ENCODE measurements around the gene DNAH6. TPM values are rescaled to one million over a fixed set of nuclear protein-coding genes. Genes with fewer than 3 reads are reported as not detected.
"Not testable (repeated sequence)": the region's sequence is repeated elsewhere in the genome, so short reads cannot be mapped to it uniquely, and the experiment has no call there.

Gene DNAH6
- total RNA-seq, 2 experiments from 2014 or later: 1.1 to 1.3 TPM

- ATAC-seq (no peak), DNase-seq (no peak)
- Mint-ChIP-seq H3K36me3 (ENCODE audit: low read depth) (peaks cover 11% of the 10 kb centered on the region), H3K4me1 (peaks cover 2% of the 10 kb centered on the region), H3K4me3 (no peak overlapping the region), H3K9me3 (ENCODE audit: low read depth) (peaks cover 16% of the 10 kb centered on the region), H3K27ac (no peak overlapping the region), H3K27me3 (no peaks in the 10 kb centered on the region)
- POLR2A ChIA-PET: no interaction called here
- intact Hi-C loops (cut with DNase I, micrococcal nuclease): no loop called here
- CTCF ChIA-PET: no interaction called here
Measured at GRCh38 chr2:84766791-84767190, 250.5 kb downstream of the DNAH6 start.

DNA sequence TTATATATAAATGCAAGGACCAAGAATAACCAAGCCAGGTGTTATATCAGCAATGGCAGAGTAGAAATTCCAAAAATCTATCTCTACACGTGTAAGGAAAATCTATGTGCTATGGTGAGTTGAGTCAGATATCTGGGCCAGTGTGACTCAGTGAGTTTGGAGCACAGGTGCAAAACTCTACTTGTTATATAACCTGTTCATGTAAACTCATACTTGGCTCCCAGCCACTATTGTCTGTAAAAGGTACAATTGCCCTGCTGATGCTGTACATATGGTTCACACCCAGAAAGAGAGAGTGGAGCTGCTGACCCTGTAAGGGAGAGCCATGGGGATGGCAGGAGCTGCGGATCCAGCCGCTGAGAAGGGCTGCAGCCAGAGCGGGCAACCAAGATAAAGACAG lies 252.5 kb downstream of the DNAH6 start:
- DNase-seq (no peak), ATAC-seq (no peak)
- ChIA-PET CTCF (no interaction called here), POLR2A (no interaction called here)
- Mint-ChIP-seq H3K27ac (no peak overlapping the region), H3K27me3 (no peaks in the 10 kb centered on the region), H3K4me3 (no peak overlapping the region), H3K36me3 (ENCODE audit: low read depth) (peaks cover 13% of the 10 kb centered on the region), H3K4me1 (peaks cover 2% of the 10 kb centered on the region), H3K9me3 (ENCODE audit: low read depth) (peaks cover 25% of the 10 kb centered on the region)
- intact Hi-C loops (cut with DNase I, micrococcal nuclease): no loop called here

- ATAC-seq: no peak
- POLR2A ChIA-PET: no interaction called here
- H3K9me3 Mint-ChIP-seq (ENCODE audit: low read depth): peaks cover 38% of the 10 kb centered on the region
- CTCF ChIA-PET: no interaction called here
- H3K27ac Mint-ChIP-seq: no peak overlapping the region
- no peak overlapping the region for H3K4me3 Mint-ChIP-seq
- DNase-seq: no peak
- no peaks in the 10 kb centered on the region for H3K27me3 Mint-ChIP-seq
- peaks cover 2% of the 10 kb centered on the region for H3K4me1 Mint-ChIP-seq
- H3K36me3 Mint-ChIP-seq (ENCODE audit: low read depth): peaks cover 15% of the 10 kb centered on the region
- intact Hi-C loops (cut with DNase I, micrococcal nuclease): no loop called here
Measured at GRCh38 chr2:84770280-84770679, 254.0 kb downstream of the DNAH6 start.

- POLR2A ChIA-PET: no interaction called here
- intact Hi-C loops (cut with DNase I, micrococcal nuclease): no loop called here
- ATAC-seq (no peak), DNase-seq (no peak)
- no peaks in the 10 kb centered on the region for H3K27me3 Mint-ChIP-seq
- H3K27ac Mint-ChIP-seq: no peak overlapping the region
- H3K4me3 Mint-ChIP-seq: no peak overlapping the region
- peaks cover 2% of the 10 kb centered on the region for H3K4me1 Mint-ChIP-seq
- H3K36me3 Mint-ChIP-seq (ENCODE audit: low read depth): peaks cover 15% of the 10 kb centered on the region
- CTCF ChIA-PET: no interaction called here
- peaks cover 45% of the 10 kb centered on the region for H3K9me3 Mint-ChIP-seq (ENCODE audit: low read depth)
Measured at GRCh38 chr2:84771251-84771650, 255.0 kb downstream of the DNAH6 start.

DNA sequence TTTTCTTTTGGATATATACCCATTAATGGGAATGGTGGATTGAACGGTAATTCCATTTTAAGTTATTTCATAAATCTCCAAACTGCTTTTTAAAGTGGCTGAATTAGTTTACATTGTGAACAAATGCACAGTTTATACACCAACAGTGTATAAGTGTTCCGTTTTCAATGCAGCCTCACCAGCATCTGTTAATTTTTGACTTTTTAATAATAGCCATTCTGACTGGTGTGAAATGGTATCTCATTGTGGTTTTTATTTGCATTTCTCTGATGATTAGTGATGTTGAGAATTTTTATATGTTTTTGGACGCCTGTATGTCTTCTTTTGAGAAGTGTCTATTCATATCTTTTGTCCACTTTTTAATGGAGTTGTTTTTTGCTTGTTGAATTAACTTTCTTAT lies 257.3 kb downstream of the DNAH6 start:
- Mint-ChIP-seq H3K36me3 (ENCODE audit: low read depth) (peaks cover 16% of the 10 kb centered on the region), H3K9me3 (ENCODE audit: low read depth) (peaks cover 45% of the 10 kb centered on the region)
- H3K4me1 Mint-ChIP-seq; DNase-seq; intact Hi-C loops (cut with DNase I, micrococcal nuclease); CTCF ChIA-PET; ATAC-seq; H3K27ac Mint-ChIP-seq; H3K4me3 Mint-ChIP-seq; H3K27me3 Mint-ChIP-seq; POLR2A ChIA-PET: not testable (repeated sequence)

DNA sequence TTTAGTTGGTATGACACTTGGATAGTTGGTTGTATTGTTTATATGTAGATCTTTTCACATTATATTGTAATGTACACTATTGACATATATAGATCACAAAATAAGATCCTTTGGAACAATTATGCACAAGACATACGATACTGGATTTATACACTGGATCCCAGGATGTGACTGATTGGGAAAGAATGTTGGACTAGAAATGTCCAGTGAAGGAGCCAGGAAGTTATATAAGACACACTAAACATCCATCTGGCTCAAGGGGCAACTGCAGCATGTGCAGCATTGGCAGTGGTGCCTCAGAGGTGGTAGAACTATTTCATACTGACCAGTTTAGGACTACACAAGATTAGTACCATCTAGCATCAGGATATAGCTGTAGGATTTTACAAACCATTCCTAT lies 259.7 kb downstream of the DNAH6 start:
- Mint-ChIP-seq H3K27me3 (no peaks in the 10 kb centered on the region), H3K36me3 (ENCODE audit: low read depth) (peaks cover 19% of the 10 kb centered on the region)

GRCh38 chr2:84778911-84779690 lies 262.8 kb downstream of the DNAH6 start:
- CTCF ChIA-PET: interaction anchor here (0.5 to 2.5 kb wide), 3 partner anchors 38 to 147 kb away, joined by 3 to 8 read pairs (median 3); no protein-coding TSS in a partner anchor
- peaks cover 13% of the 10 kb centered on the region for H3K36me3 Mint-ChIP-seq (ENCODE audit: low read depth)

More for the DNA sequence above, 259.7 kb downstream of the DNAH6 start:
- H3K4me1 Mint-ChIP-seq: peaks cover 31% of the 10 kb centered on the region
- ATAC-seq (no peak), DNase-seq (no peak)
- ChIA-PET POLR2A (no interaction called here), CTCF (interaction anchor here (0.7 kb wide), 1 partner anchor 45 kb away, joined by 4 read pairs; no protein-coding TSS in a partner anchor)
- intact Hi-C loops (cut with DNase I, micrococcal nuclease): no loop called here
- H3K9me3 Mint-ChIP-seq (ENCODE audit: low read depth): peaks cover 44% of the 10 kb centered on the region
- no peak overlapping the region for H3K4me3 Mint-ChIP-seq
- H3K27ac Mint-ChIP-seq: no peak overlapping the region

DNA sequence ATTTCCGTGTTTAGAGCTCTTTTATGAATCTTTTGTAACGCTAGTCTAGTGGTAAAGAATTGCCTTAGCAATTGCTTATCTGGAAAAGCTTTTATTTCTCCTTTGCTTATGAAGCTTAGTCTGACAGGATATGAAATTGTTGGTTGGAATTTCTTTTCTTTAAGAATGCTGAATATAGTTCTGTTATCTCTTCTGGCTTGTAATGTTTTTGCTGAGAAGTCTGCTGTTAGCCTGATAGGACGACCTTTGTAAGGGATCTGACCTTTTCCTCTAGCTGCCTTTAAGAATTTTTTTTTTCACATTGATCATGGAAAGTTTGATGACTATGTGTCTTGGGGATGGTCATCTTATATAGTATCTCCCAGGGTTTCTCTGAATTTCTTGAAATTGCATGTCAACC lies 263.5 kb downstream of the DNAH6 start:
- no peak for ATAC-seq
- no peak for DNase-seq
- Mint-ChIP-seq H3K27me3 (no peaks in the 10 kb centered on the region), H3K4me1 (peaks cover 68% of the 10 kb centered on the region), H3K9me3 (ENCODE audit: low read depth) (peaks cover 19% of the 10 kb centered on the region), H3K4me3 (no peak overlapping the region), H3K36me3 (ENCODE audit: low read depth) (peaks cover 11% of the 10 kb centered on the region), H3K27ac (peak overlapping the region; percentile 5)
- intact Hi-C loops (cut with DNase I, micrococcal nuclease): loop anchor here (5.0 kb wide), 4 partner anchors 38 to 143 kb away; no protein-coding TSS in a partner anchor
- ChIA-PET POLR2A (no interaction called here), CTCF (interaction anchor here (0.5 to 2.5 kb wide), 4 partner anchors 15 to 146 kb away, joined by 3 to 8 read pairs (median 3); no protein-coding TSS in a partner anchor)

More at GRCh38 chr2:84778911-84779690, 262.8 kb downstream of the DNAH6 start:
- ATAC-seq (no peak), DNase-seq (no peak)
- H3K9me3 Mint-ChIP-seq (ENCODE audit: low read depth): peaks cover 25% of the 10 kb centered on the region
- POLR2A ChIA-PET: no interaction called here
- intact Hi-C loops (cut with DNase I, micrococcal nuclease): no loop called here
- H3K27me3 Mint-ChIP-seq: no peaks in the 10 kb centered on the region
- peaks cover 61% of the 10 kb centered on the region for H3K4me1 Mint-ChIP-seq
- no peak overlapping the region for H3K4me3 Mint-ChIP-seq
- peak overlapping the region; percentile 53 for H3K27ac Mint-ChIP-seq

DNA sequence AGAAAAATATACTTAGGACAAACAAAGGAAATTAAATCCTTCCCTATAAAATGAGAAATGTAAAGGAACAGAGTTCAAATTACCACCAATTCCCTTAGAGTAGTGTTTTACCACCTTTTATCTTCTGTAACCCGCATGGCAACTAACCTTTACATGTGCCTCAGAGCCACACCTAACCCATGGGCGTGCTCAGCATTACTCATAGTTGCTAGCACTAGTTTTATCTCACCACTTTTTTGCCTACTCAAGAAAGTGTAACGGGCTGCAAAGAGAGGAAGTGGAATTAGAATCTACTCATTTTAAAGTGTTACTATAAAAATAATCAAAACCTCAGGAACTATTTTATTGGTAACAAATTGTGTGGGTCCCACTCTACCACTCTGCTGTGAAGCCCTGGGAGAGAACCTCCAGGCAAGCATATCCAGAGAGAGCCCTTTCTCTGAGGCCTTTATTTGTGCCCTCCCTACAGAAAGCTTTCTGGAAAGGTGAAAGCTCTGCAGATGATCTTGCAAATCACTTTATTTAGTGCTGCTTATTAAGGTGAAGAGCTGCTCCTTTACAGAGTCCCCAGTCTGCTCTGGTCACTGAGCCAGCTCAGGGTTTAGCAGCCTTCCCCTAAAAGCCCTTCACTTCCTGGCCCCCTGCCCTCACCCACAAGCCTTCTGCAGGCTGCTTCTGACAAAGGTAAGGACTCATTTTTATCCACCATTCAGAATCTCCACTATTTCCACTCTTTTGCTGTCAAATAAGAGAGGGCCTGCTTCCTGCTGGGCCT lies 265.8 kb downstream of the DNAH6 start:
- CTCF ChIA-PET: interaction anchor here (1.3 to 1.9 kb wide), 2 partner anchors 19 to 41 kb away, joined by 3 to 4 read pairs; no protein-coding TSS in a partner anchor
- intact Hi-C loops (cut with DNase I, micrococcal nuclease): loop anchor here (1.0 to 5.0 kb wide), 5 partner anchors 35 to 140 kb away; no protein-coding TSS in a partner anchor
- POLR2A ChIA-PET: no interaction called here
- peaks cover 10% of the 10 kb centered on the region for H3K36me3 Mint-ChIP-seq (ENCODE audit: low read depth)
- ATAC-seq: peak; percentile 94
- H3K4me3 Mint-ChIP-seq: no peak overlapping the region
- peak; percentile 79 for DNase-seq
- peaks cover 73% of the 10 kb centered on the region for H3K4me1 Mint-ChIP-seq
- H3K27ac Mint-ChIP-seq: peak overlapping the region; percentile 81
- H3K27me3 Mint-ChIP-seq: no peaks in the 10 kb centered on the region
- H3K9me3 Mint-ChIP-seq (ENCODE audit: low read depth): peaks cover 7% of the 10 kb centered on the region

GRCh38 chr2:84782717-84783442 lies 266.6 kb downstream of the DNAH6 start:
- Mint-ChIP-seq H3K4me1 (peaks cover 72% of the 10 kb centered on the region), H3K36me3 (ENCODE audit: low read depth) (peaks cover 10% of the 10 kb centered on the region), H3K27me3 (no peaks in the 10 kb centered on the region), H3K27ac (peak overlapping the region; percentile 81), H3K9me3 (ENCODE audit: low read depth) (peaks cover 7% of the 10 kb centered on the region), H3K4me3 (no peak overlapping the region)
- ATAC-seq: peak; percentile 73
- POLR2A ChIA-PET: no interaction called here
- intact Hi-C loops (cut with DNase I, micrococcal nuclease): loop anchor here (1.0 to 5.0 kb wide), 5 partner anchors 34 to 139 kb away; no protein-coding TSS in a partner anchor
- CTCF ChIA-PET: interaction anchor here (1.3 to 1.9 kb wide), 3 partner anchors 20 to 142 kb away, joined by 3 to 4 read pairs (median 4); no protein-coding TSS in a partner anchor
- peak; percentile 51 for DNase-seq

DNA sequence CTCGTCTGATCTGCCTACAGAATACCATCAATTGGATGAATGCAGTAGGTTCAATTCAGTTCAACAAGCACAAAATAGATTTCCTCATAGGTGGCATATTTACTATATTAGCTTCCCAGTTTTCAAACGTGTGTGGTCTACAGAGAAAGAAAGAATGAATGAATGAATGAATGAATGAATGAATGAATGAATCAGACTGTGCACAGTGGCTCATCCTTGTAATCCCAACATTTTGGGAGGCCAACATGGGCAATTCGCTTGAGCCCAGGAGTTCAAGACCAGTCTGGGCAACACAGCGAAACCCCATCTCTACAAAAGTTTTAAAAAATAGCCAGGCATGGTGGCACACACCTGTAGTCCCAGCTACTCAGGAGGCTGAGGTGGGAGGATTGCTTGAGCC lies 269.7 kb downstream of the DNAH6 start:
- DNase-seq: no peak
- CTCF ChIA-PET: no interaction called here

More for the DNA sequence above, 269.7 kb downstream of the DNAH6 start:
- POLR2A ChIA-PET: no interaction called here
- H3K27ac Mint-ChIP-seq: no peak overlapping the region
- H3K4me1 Mint-ChIP-seq: peaks cover 42% of the 10 kb centered on the region
- no peak for ATAC-seq
- no peaks in the 10 kb centered on the region for H3K27me3 Mint-ChIP-seq
- no peak overlapping the region for H3K4me3 Mint-ChIP-seq
- no peaks in the 10 kb centered on the region for H3K9me3 Mint-ChIP-seq (ENCODE audit: low read depth)
- intact Hi-C loops (cut with DNase I, micrococcal nuclease): no loop called here
- peaks cover 4% of the 10 kb centered on the region for H3K36me3 Mint-ChIP-seq (ENCODE audit: low read depth)
